GM23338 (cell line): ENCODE measurements around the gene ITCH. TPM values are rescaled to one million over a fixed set of nuclear protein-coding genes. Genes with fewer than 3 reads are reported as not detected.

Experiments used
- ATAC-seq: fragments of 200-7000 bp; cut with Tn5 transposase; 3 replicates; pipeline ENCODE4 v1.9.1; 2020
- DNase-seq: peaks from one replicate; pipeline ENCODE4 v3.0.0-alpha.2; 2015; ENCODE audit warnings: low spot score
- H2AFZ ChIP-seq: fragments of 200-600 bp; sonication (generic); 2 replicates; pipeline ENCODE4 v1.8.0; 2016; ENCODE audit warnings: antibody characterized with exemption, mild to moderate bottlenecking, moderate library complexity
- H3F3A ChIP-seq: fragments of 200-600 bp; sonication (generic); replicated peaks from 2 replicates; pipeline ENCODE4 v1.8.0; 2017; ENCODE audit warnings: antibody characterized with exemption, mixed run types, low read depth
- H3K27ac ChIP-seq: fragments of 200-600 bp; sonication (generic); 2 replicates; pipeline ENCODE4 v1.6.1; 2016; ENCODE audit warnings: low read depth
- H3K27me3 ChIP-seq: fragments of 200-600 bp; sonication (generic); 2 replicates; pipeline ENCODE4 v1.8.0; 2016; ENCODE audit warnings: mild to moderate bottlenecking, mixed run types, moderate library complexity; ENCODE audit not compliant: insufficient read depth
- H3K36me3 ChIP-seq: fragments of 200-600 bp; sonication (generic); 2 replicates; pipeline ENCODE4 v1.8.0; 2016; ENCODE audit warnings: mild to moderate bottlenecking; ENCODE audit not compliant: insufficient read depth
- H3K4me1 ChIP-seq: fragments of 200-600 bp; sonication (generic); 2 replicates; pipeline ENCODE4 v1.8.0; 2016; ENCODE audit warnings: mild to moderate bottlenecking, moderate library complexity; ENCODE audit not compliant: insufficient read depth
- H3K4me2 ChIP-seq: fragments of 200-600 bp; sonication (generic); 2 replicates; pipeline ENCODE4 v1.7.1; 2017; ENCODE audit warnings: mixed run types
- H3K4me3 ChIP-seq: fragments of 200-600 bp; sonication (generic); 2 replicates; pipeline ENCODE4 v1.6.1; 2016; ENCODE audit warnings: mixed run types
- H3K79me2 ChIP-seq: fragments of 200-600 bp; sonication (generic); replicated peaks from 2 replicates; pipeline ENCODE4 v1.8.0; 2017; ENCODE audit warnings: mild to moderate bottlenecking; ENCODE audit not compliant: insufficient read depth
- H3K9me2 ChIP-seq: fragments of 200-600 bp; sonication (generic); 2 replicates; pipeline ENCODE4 v1.8.0; 2017; ENCODE audit not compliant: insufficient read depth
- H4K20me1 ChIP-seq: fragments of 200-600 bp; sonication (generic); replicated peaks from 2 replicates; pipeline ENCODE4 v1.8.0; 2017; ENCODE audit warnings: mild to moderate bottlenecking; ENCODE audit not compliant: insufficient read depth
- H3K27ac Mint-ChIP-seq: 2 replicates; pipeline ENCODE4 v1.8.0; 2020; ENCODE audit warnings: inconsistent platforms, mild to moderate bottlenecking, moderate library complexity, mixed read lengths
- H3K27me3 Mint-ChIP-seq: 3 replicates; pipeline ENCODE4 v1.8.0; 2022; ENCODE audit warnings: low read depth, mild to moderate bottlenecking, moderate library complexity, mixed read lengths, inconsistent platforms; ENCODE audit not compliant: insufficient read depth, poor library complexity
- H3K36me3 Mint-ChIP-seq: 3 replicates; pipeline ENCODE4 v1.8.0; 2021; ENCODE audit warnings: low read depth, mild to moderate bottlenecking, inconsistent platforms, moderate library complexity, mixed read lengths
- H3K4me1 Mint-ChIP-seq: 3 replicates; pipeline ENCODE4 v1.8.0; 2020; ENCODE audit warnings: mild to moderate bottlenecking, inconsistent platforms, mixed read lengths
- H3K4me3 Mint-ChIP-seq: 3 replicates; pipeline ENCODE4 v1.8.0; 2021; ENCODE audit warnings: moderate library complexity, mild to moderate bottlenecking, inconsistent platforms, mixed read lengths
- H3K9me3 Mint-ChIP-seq: 3 replicates; pipeline ENCODE4 v1.8.0; 2020; ENCODE audit warnings: moderate library complexity, mild to moderate bottlenecking, inconsistent platforms, mixed read lengths
- CREB1 ChIP-seq: fragments of 250-450 bp; sonication (Bioruptor Pico); IDR thresholded peaks from 2 replicates; pipeline ENCODE4 v1.5.0; 2020; ENCODE audit warnings: low read depth, mild to moderate bottlenecking, moderate library complexity
- EZH2 ChIP-seq: fragments of 200-600 bp; sonication (generic); IDR thresholded peaks from one replicate; pipeline ENCODE4 v1.8.0; 2017; ENCODE audit warnings: antibody characterized with exemption, mild to moderate bottlenecking, low read depth; ENCODE audit not compliant: unreplicated experiment
- EZH2phosphoT487 ChIP-seq: fragments of 200-600 bp; sonication (generic); IDR thresholded peaks from one replicate; pipeline ENCODE4 v1.8.1; 2018; ENCODE audit warnings: antibody characterized with exemption; ENCODE audit not compliant: unreplicated experiment
- JUNB ChIP-seq: IDR thresholded peaks from one replicate; pipeline ENCODE4 v1.6.1; 2016; ENCODE audit warnings: antibody characterized with exemption; ENCODE audit not compliant: unreplicated experiment
- NANOG ChIP-seq: IDR thresholded peaks from 2 replicates; pipeline ENCODE4 v1.6.1; 2016; ENCODE audit warnings: antibody characterized with exemption, borderline replicate concordance
- STAT1 ChIP-seq: IDR thresholded peaks from one replicate; pipeline ENCODE4 v1.6.1; 2016; ENCODE audit warnings: antibody characterized with exemption; ENCODE audit not compliant: unreplicated experiment
- polyA plus RNA-seq: library from polyadenylated mRNA; unstranded; fragments of >200 nt; fragmentation: Nextera tagmentation; extraction: Ambion mirVana; gene quantifications from 2 replicates; pipeline ENCODE4 v1.2.1, GENCODE V29; 2016
- total RNA-seq: library from RNA; depleted of rRNA; stranded (reverse); fragments of >200 nt; shearing (Covaris generic); gene quantifications from 2 replicates; pipeline ENCODE4 v1.2.3, GENCODE V29; 2014
- TF ChIP-seq, protein P1 (sequence below): fragments of 250-450 bp; sonication (Bioruptor Pico); IDR thresholded peaks from 2 replicates; pipeline ENCODE4 v1.5.0; 2020; ENCODE audit warnings: mild to moderate bottlenecking, moderate library complexity
- TF ChIP-seq, protein P2 (sequence below), 2 experiments: fragments of 200-600 bp in 1 of 2; sonication (generic) in 1 of 2; conservative IDR thresholded peaks; 2 replicates each; pipeline versions ENCODE4 v1.5.1 to v1.6.1; 2016 to 2017; ENCODE audit warnings: antibody characterized with exemption in 2 of 2, low read depth in 2 of 2, mild to moderate bottlenecking in 2 of 2, moderate library complexity in 1 of 2

ITCH gene
- total and polyA plus RNA-seq, 2 experiments from 2014 or later = 16.4 to 31.6 TPM

- TF ChIP-seq, protein P1, sequence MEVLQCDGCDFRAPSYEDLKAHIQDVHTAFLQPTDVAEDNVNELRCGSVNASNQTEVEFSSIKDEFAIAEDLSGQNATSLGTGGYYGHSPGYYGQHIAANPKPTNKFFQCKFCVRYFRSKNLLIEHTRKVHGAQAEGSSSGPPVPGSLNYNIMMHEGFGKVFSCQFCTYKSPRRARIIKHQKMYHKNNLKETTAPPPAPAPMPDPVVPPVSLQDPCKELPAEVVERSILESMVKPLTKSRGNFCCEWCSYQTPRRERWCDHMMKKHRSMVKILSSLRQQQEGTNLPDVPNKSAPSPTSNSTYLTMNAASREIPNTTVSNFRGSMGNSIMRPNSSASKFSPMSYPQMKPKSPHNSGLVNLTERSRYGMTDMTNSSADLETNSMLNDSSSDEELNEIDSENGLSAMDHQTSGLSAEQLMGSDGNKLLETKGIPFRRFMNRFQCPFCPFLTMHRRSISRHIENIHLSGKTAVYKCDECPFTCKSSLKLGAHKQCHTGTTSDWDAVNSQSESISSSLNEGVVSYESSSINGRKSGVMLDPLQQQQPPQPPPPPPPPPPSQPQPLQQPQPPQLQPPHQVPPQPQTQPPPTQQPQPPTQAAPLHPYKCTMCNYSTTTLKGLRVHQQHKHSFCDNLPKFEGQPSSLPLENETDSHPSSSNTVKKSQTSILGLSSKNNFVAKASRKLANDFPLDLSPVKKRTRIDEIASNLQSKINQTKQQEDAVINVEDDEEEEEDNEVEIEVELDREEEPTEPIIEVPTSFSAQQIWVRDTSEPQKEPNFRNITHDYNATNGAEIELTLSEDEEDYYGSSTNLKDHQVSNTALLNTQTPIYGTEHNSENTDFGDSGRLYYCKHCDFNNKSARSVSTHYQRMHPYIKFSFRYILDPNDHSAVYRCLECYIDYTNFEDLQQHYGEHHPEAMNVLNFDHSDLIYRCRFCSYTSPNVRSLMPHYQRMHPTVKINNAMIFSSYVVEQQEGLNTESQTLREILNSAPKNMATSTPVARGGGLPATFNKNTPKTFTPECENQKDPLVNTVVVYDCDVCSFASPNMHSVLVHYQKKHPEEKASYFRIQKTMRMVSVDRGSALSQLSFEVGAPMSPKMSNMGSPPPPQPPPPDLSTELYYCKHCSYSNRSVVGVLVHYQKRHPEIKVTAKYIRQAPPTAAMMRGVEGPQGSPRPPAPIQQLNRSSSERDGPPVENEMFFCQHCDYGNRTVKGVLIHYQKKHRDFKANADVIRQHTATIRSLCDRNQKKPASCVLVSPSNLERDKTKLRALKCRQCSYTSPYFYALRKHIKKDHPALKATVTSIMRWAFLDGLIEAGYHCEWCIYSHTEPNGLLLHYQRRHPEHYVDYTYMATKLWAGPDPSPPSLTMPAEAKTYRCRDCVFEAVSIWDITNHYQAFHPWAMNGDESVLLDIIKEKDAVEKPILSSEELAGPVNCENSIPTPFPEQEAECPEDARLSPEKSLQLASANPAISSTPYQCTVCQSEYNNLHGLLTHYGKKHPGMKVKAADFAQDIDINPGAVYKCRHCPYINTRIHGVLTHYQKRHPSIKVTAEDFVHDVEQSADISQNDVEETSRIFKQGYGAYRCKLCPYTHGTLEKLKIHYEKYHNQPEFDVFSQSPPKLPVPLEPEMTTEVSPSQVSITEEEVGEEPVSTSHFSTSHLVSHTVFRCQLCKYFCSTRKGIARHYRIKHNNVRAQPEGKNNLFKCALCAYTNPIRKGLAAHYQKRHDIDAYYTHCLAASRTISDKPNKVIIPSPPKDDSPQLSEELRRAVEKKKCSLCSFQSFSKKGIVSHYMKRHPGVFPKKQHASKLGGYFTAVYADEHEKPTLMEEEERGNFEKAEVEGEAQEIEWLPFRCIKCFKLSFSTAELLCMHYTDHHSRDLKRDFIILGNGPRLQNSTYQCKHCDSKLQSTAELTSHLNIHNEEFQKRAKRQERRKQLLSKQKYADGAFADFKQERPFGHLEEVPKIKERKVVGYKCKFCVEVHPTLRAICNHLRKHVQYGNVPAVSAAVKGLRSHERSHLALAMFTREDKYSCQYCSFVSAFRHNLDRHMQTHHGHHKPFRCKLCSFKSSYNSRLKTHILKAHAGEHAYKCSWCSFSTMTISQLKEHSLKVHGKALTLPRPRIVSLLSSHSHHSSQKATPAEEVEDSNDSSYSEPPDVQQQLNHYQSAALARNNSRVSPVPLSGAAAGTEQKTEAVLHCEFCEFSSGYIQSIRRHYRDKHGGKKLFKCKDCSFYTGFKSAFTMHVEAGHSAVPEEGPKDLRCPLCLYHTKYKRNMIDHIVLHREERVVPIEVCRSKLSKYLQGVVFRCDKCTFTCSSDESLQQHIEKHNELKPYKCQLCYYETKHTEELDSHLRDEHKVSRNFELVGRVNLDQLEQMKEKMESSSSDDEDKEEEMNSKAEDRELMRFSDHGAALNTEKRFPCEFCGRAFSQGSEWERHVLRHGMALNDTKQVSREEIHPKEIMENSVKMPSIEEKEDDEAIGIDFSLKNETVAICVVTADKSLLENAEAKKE (CRISPR knock-in tag) = no peak
- TF ChIP-seq JUNB = no peak
- TF ChIP-seq STAT1 = no peak
- no peak for TF ChIP-seq NANOG
- TF ChIP-seq EZH2 = no peak
- TF ChIP-seq, protein P2, sequence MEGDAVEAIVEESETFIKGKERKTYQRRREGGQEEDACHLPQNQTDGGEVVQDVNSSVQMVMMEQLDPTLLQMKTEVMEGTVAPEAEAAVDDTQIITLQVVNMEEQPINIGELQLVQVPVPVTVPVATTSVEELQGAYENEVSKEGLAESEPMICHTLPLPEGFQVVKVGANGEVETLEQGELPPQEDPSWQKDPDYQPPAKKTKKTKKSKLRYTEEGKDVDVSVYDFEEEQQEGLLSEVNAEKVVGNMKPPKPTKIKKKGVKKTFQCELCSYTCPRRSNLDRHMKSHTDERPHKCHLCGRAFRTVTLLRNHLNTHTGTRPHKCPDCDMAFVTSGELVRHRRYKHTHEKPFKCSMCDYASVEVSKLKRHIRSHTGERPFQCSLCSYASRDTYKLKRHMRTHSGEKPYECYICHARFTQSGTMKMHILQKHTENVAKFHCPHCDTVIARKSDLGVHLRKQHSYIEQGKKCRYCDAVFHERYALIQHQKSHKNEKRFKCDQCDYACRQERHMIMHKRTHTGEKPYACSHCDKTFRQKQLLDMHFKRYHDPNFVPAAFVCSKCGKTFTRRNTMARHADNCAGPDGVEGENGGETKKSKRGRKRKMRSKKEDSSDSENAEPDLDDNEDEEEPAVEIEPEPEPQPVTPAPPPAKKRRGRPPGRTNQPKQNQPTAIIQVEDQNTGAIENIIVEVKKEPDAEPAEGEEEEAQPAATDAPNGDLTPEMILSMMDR (conservative IDR thresholded peaks at IDR 0.05; ENCODE audit: low read depth in 2 of 2) = no peak
These were observed 96.3 kb downstream of the ITCH start (continued) for GRCh38 chr20:34459209-34459897.

DNA sequence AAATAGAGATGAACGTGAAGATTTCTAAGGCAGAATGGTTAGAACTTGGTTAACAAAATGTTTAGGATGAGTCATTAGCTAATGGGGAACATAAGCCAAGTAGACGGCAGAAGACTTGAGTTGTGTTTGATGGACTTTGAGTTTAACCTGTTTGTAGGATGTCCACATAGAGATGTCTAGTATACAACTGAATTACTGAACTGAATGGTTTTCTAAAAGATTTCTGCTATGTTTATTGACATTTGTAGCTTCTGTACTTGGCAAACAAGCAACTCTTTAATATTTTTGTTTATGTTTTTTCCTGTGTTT lies 98.7 kb downstream of the ITCH start:
- Histone ChIP-seq H3K4me1 (no peaks in the 10 kb centered on the region), H3K27ac (no peak overlapping the region), H3K4me2 (no peak overlapping the region), H2AFZ (no peak overlapping the region), H3F3A (no peaks in the 10 kb centered on the region), H3K9me2 (no peaks in the 10 kb centered on the region), H4K20me1 (0 out of 2 replicates have a peak, but pooled peaks cover 9% of the 10 kb centered on the region), H3K27me3 (no peaks in the 10 kb centered on the region), H3K4me3 (no peak overlapping the region), H3K79me2 (0 out of 2 replicates have a peak, but pooled peaks cover 5% of the 10 kb centered on the region), H3K36me3 (peaks cover 10% of the 10 kb centered on the region; the same call in 1 of the 2 replicates)
- Mint-ChIP-seq H3K27ac (no peak overlapping the region), H3K9me3 (no peaks in the 10 kb centered on the region), H3K27me3 (peaks cover 5% of the 10 kb centered on the region), H3K4me1 (no peaks in the 10 kb centered on the region), H3K4me3 (no peak overlapping the region), H3K36me3 (peaks cover 17% of the 10 kb centered on the region; the same call in 2 of the 3 replicates)
- ATAC-seq (no peak), DNase-seq (no peak)
- no peak for TF ChIP-seq EZH2phosphoT487
- TF ChIP-seq CREB1 = no peak
